Karpas-422 (cell line): Measurements from ENCODE around the gene SYT13. TPM values are rescaled to one million over a fixed set of nuclear protein-coding genes. Genes with fewer than 3 reads are reported as not detected.

Source experiments
- DNase-seq: peaks from one replicate; pipeline ENCODE4 v3.0.0-alpha.2; 2015
- H2AFZ ChIP-seq: fragments of 200-600 bp; sonication (generic); 2 replicates; pipeline ENCODE4 v1.6.1; 2014; ENCODE audit warnings: antibody characterized with exemption, low read length, mixed read lengths
- H3K27ac ChIP-seq: fragments of 200-600 bp; sonication (generic); 2 replicates; pipeline ENCODE4 v1.5.1; 2014; ENCODE audit warnings: mild to moderate bottlenecking, low read length, moderate library complexity
- H3K27me3 ChIP-seq: fragments of 200-600 bp; sonication (generic); 2 replicates; pipeline ENCODE4 v1.6.1; 2014; ENCODE audit warnings: low read length, mixed read lengths
- H3K36me3 ChIP-seq: fragments of 200-600 bp; sonication (generic); 2 replicates; pipeline ENCODE4 v1.6.1; 2014; ENCODE audit warnings: low read length, mixed read lengths; ENCODE audit not compliant: insufficient read depth
- H3K4me1 ChIP-seq: fragments of 200-600 bp; sonication (generic); 2 replicates; pipeline ENCODE4 v1.6.1; 2014; ENCODE audit warnings: mild to moderate bottlenecking, low read length, mixed read lengths
- H3K4me2 ChIP-seq: fragments of 200-600 bp; sonication (generic); 2 replicates; pipeline ENCODE4 v1.6.1; 2014; ENCODE audit warnings: low read length, low read depth, mild to moderate bottlenecking; ENCODE audit not compliant: poor library complexity, severe bottlenecking
- H3K4me3 ChIP-seq: fragments of 200-600 bp; sonication (generic); 2 replicates; pipeline ENCODE4 v1.5.1; 2014; ENCODE audit warnings: mild to moderate bottlenecking, antibody characterized with exemption, low read length, mixed read lengths
- H3K79me2 ChIP-seq: fragments of 200-600 bp; sonication (generic); 2 replicates; pipeline ENCODE4 v1.6.1; 2014; ENCODE audit warnings: mild to moderate bottlenecking, low read length, mixed read lengths
- H3K9ac ChIP-seq: fragments of 200-600 bp; sonication (generic); 2 replicates; pipeline ENCODE4 v1.6.0; 2014; ENCODE audit warnings: low read length
- H3K9me2 ChIP-seq: fragments of 200-600 bp; sonication (generic), shearing (Covaris generic); replicated peaks from 2 replicates; pipeline ENCODE4 v1.6.0; 2014; ENCODE audit warnings: mild to moderate bottlenecking, low read length, moderate library complexity; ENCODE audit not compliant: insufficient read depth
- H3K9me3 ChIP-seq: fragments of 300-700, 200-600 bp; sonication (generic); 2 replicates; pipeline ENCODE4 v1.6.1; 2014; ENCODE audit warnings: low read length, mixed read lengths
- H4K20me1 ChIP-seq: fragments of 200-600 bp; sonication (generic); 2 replicates; pipeline ENCODE4 v1.6.1; 2014; ENCODE audit warnings: mild to moderate bottlenecking, antibody characterized with exemption, low read length, low read depth; ENCODE audit not compliant: insufficient read depth
- total RNA-seq: library from RNA; depleted of rRNA; stranded (reverse); fragments of >200 nt; shearing (Covaris generic); gene quantifications from 2 replicates; pipeline ENCODE4 v1.2.3, GENCODE V29; 2014; ENCODE audit warnings: low replicate concordance

SYT13 gene
- total RNA-seq, 1 experiment from 2014 or later: not detected

GRCh38 chr11:45318516-45318915 is 32.4 kb upstream of the SYT13 start:
- Histone ChIP-seq H3K27me3 (no peaks in the 10 kb centered on the region), H3K9me2 (no peaks in the 10 kb centered on the region), H3K36me3 (no peaks in the 10 kb centered on the region), H3K9me3 (no peaks in the 10 kb centered on the region), H4K20me1 (no peaks in the 10 kb centered on the region), H3K79me2 (no peaks in the 10 kb centered on the region), H3K9ac (no peak overlapping the region), H3K4me3 (no peak overlapping the region), H3K4me1 (no peaks in the 10 kb centered on the region), H2AFZ (no peak overlapping the region), H3K27ac (no peak overlapping the region), H3K4me2 (no peak overlapping the region)
- DNase-seq: no peak

DNA sequence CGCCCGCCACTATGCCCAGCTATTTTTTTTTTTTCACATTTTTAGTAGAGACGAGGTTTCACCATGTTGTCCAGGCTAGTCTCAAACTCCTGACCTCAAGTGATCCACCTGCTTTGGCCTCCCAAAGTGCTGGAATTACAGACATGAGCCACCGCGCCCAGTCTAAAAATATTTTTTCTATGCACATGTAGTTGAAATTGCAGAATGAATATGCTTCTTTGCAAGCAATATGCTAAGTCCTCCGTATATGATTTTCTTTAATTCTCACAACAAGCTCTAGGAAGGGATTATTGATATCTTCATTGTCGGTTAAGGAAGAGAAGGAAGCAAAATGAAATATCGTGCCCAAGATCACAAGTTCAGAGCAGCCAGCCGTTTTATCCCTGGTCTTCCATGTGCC is 30.1 kb upstream of the SYT13 start:
- Histone ChIP-seq H3K4me2 (no peak overlapping the region), H3K36me3 (no peaks in the 10 kb centered on the region), H3K9ac (no peak overlapping the region), H3K4me3 (no peak overlapping the region), H4K20me1 (no peaks in the 10 kb centered on the region), H3K79me2 (no peaks in the 10 kb centered on the region), H3K9me2 (no peaks in the 10 kb centered on the region), H2AFZ (no peak overlapping the region), H3K27ac (no peak overlapping the region), H3K9me3 (no peaks in the 10 kb centered on the region), H3K27me3 (no peaks in the 10 kb centered on the region), H3K4me1 (no peaks in the 10 kb centered on the region)
- no peak for DNase-seq

- no peaks in the 10 kb centered on the region for H3K79me2 ChIP-seq
- no peaks in the 10 kb centered on the region for H3K9me3 ChIP-seq
- H3K36me3 ChIP-seq: no peaks in the 10 kb centered on the region
- no peaks in the 10 kb centered on the region for H3K4me1 ChIP-seq
- H3K27me3 ChIP-seq: no peaks in the 10 kb centered on the region
- no peak overlapping the region for H3K4me3 ChIP-seq
- H4K20me1 ChIP-seq: no peaks in the 10 kb centered on the region
- H3K4me2 ChIP-seq: no peak overlapping the region
- H3K27ac ChIP-seq: no peak overlapping the region
- H3K9me2 ChIP-seq: no peaks in the 10 kb centered on the region
- H3K9ac ChIP-seq: no peak overlapping the region
- no peak for DNase-seq
- no peak overlapping the region for H2AFZ ChIP-seq
Observed at GRCh38 chr11:45314900-45315299, 28.8 kb upstream of the SYT13 start.

- H3K4me2 ChIP-seq: no peak overlapping the region
- H3K36me3 ChIP-seq: no peaks in the 10 kb centered on the region
- H3K79me2 ChIP-seq: no peaks in the 10 kb centered on the region
- H3K9me3 ChIP-seq: no peaks in the 10 kb centered on the region
- no peaks in the 10 kb centered on the region for H4K20me1 ChIP-seq
- no peak for DNase-seq
- H3K9ac ChIP-seq: no peak overlapping the region
- no peak overlapping the region for H2AFZ ChIP-seq
- no peaks in the 10 kb centered on the region for H3K9me2 ChIP-seq
- no peak overlapping the region for H3K4me3 ChIP-seq
- no peak overlapping the region for H3K27ac ChIP-seq
- no peaks in the 10 kb centered on the region for H3K4me1 ChIP-seq
- no peaks in the 10 kb centered on the region for H3K27me3 ChIP-seq
Observed at GRCh38 chr11:45313171-45313865, 27.2 kb upstream of the SYT13 start.

GRCh38 chr11:45305874-45306623 is 19.9 kb upstream of the SYT13 start:
- no peaks in the 10 kb centered on the region for H3K36me3 ChIP-seq
- no peaks in the 10 kb centered on the region for H3K4me1 ChIP-seq
- no peaks in the 10 kb centered on the region for H3K9me3 ChIP-seq
- no peaks in the 10 kb centered on the region for H4K20me1 ChIP-seq
- no peaks in the 10 kb centered on the region for H3K79me2 ChIP-seq
- no peak overlapping the region for H3K4me3 ChIP-seq
- H3K27ac ChIP-seq: no peak overlapping the region
- no peak overlapping the region for H3K4me2 ChIP-seq
- no peaks in the 10 kb centered on the region for H3K27me3 ChIP-seq
- no peak overlapping the region for H3K9ac ChIP-seq
- H2AFZ ChIP-seq: no peak overlapping the region
- DNase-seq: no peak
- no peaks in the 10 kb centered on the region for H3K9me2 ChIP-seq

DNA sequence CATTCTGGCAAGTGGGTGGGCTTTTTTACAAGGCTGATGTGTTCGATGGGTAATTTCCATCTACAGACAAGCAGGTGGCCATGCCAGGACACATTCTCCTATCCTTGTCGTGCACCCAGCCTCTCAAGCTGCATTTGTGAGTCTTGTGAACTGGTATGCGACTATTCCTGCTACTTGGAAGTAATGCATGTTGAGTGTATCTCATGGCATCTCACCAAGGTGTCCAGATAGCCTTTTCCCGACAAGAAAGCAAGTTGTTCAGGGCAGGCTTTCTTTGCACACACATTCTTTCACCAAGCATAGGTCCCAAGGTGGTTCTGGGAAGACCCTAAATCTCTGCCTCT is 18.8 kb upstream of the SYT13 start:
- Histone ChIP-seq H2AFZ (no peak overlapping the region), H3K4me2 (no peak overlapping the region), H3K4me1 (no peaks in the 10 kb centered on the region), H4K20me1 (no peaks in the 10 kb centered on the region), H3K9me3 (no peaks in the 10 kb centered on the region), H3K27ac (no peak overlapping the region), H3K79me2 (no peaks in the 10 kb centered on the region), H3K9me2 (no peaks in the 10 kb centered on the region), H3K36me3 (no peaks in the 10 kb centered on the region), H3K4me3 (no peak overlapping the region), H3K9ac (no peak overlapping the region), H3K27me3 (no peaks in the 10 kb centered on the region)
- no peak for DNase-seq

DNA sequence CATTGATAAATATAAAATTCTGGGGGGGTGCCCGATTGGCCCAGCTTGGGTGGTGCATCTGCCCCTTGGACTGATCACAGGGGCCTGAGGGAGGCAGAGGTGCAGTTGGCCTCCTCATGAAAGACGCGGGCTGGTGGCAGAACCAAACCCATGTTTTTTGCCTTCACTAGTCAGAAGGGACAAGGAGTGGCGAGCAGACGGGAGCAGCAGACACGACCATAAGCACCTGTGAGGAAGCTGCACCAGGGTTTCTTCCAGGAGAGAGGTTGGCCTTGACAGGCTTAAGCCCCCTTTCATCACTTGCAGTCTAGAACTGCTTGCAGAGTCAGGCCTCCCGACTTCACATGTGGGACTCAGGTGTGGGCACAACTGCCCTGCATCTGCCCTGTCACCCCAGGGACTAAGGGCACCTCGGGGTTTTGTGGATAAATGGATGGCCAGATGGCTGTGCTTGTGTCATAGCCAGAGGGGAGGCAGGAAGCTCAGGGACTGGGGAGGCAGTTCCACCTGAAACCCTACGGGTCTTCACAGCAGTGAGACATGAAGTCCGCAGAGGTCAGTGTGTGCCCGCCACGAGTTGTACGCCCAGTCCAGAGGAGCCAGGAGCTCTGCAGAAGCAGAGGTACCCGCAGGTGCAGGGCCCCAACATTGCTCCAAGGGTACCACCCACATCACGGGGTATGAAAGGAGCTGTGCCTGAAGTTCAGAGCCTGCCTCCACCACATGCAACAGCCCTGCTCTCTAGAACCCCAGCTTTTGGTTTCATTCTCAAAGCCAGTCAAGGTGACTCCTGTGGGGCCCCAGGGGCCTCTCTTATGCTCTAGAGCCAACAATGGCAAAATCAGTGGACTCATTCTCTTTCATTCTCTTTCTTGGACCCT is 18.2 kb upstream of the SYT13 start:
- Histone ChIP-seq H3K9me3 (no peaks in the 10 kb centered on the region), H3K4me2 (no peak overlapping the region), H3K9ac (no peak overlapping the region), H3K36me3 (no peaks in the 10 kb centered on the region), H3K27me3 (no peaks in the 10 kb centered on the region), H2AFZ (no peak overlapping the region), H3K4me3 (no peak overlapping the region), H3K4me1 (no peaks in the 10 kb centered on the region), H3K27ac (no peak overlapping the region), H4K20me1 (no peaks in the 10 kb centered on the region), H3K9me2 (no peaks in the 10 kb centered on the region), H3K79me2 (no peaks in the 10 kb centered on the region)
- no peak for DNase-seq

- DNase-seq: no peak
- Histone ChIP-seq H3K4me3 (no peak overlapping the region), H2AFZ (no peak overlapping the region), H3K79me2 (no peaks in the 10 kb centered on the region), H3K4me2 (no peak overlapping the region), H4K20me1 (no peaks in the 10 kb centered on the region), H3K9me2 (no peaks in the 10 kb centered on the region), H3K9ac (no peak overlapping the region), H3K36me3 (no peaks in the 10 kb centered on the region), H3K27ac (no peak overlapping the region), H3K4me1 (peaks cover 8% of the 10 kb centered on the region), H3K9me3 (no peaks in the 10 kb centered on the region), H3K27me3 (no peaks in the 10 kb centered on the region)
Observed at GRCh38 chr11:45303316-45303715, 17.2 kb upstream of the SYT13 start.
